GM21723 (cell line): ENCODE data around the gene SLC25A13.

ENCODE experiments used
- ATAC-seq: cut with Tn5 transposase; IDR thresholded peaks from one replicate; pipeline ENCODE4 v1.9.1; 2021; ENCODE audit warnings: mild to moderate bottlenecking, moderate library complexity; ENCODE audit not compliant: unreplicated experiment

Gene SLC25A13

DNA sequence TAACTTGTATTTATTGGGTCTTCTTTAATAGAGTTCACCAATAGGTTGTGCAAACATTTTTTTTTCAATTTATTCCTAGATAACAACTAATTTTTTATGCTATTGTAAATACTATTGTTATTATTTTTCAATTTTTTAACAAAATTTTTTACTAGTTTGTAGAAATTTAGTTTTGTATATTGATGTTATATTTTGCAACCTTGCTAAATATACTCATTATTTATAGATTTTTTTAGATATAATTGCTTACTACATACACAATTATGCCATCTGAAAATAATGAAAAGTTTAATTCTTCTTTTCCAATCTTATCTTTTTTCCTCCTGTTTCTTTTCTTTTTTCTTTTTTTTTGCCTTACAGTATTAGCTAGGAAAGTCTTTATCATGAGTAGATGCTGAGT lies 216.9 kb downstream of the SLC25A13 start:
- no peak for ATAC-seq

- ATAC-seq, result no peak
Observed at GRCh38 chr7:96102096-96102811, 219.6 kb downstream of the SLC25A13 start.

GRCh38 chr7:96100737-96101136 lies 221.2 kb downstream of the SLC25A13 start:
- no peak for ATAC-seq

DNA sequence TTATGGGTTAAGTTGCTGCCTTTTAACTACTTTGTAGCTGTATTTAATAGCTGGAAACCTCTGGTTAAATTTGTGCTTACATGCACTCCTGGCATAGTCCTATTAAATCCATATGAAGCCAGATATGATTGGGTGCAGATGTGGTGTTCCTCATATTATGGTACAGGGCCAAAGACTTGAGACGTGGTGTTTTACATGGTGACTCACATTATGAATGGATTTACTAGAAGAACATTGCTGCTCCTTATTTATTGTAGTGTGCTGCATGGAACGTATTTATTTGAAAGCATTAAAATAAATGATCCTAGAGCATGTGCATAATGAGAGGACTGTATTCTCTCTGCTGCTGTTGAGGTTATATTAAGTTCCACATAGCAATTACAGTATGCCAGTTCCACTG lies 224.1 kb downstream of the SLC25A13 start:
- ATAC-seq, result no peak

GRCh38 chr7:96093435-96093834 lies 228.5 kb downstream of the SLC25A13 start:
- ATAC-seq, result no peak

- ATAC-seq, result no peak
Observed at GRCh38 chr7:96090756-96091155, 231.1 kb downstream of the SLC25A13 start.

GRCh38 chr7:96089511-96089910 lies 232.4 kb downstream of the SLC25A13 start:
- no peak for ATAC-seq

DNA sequence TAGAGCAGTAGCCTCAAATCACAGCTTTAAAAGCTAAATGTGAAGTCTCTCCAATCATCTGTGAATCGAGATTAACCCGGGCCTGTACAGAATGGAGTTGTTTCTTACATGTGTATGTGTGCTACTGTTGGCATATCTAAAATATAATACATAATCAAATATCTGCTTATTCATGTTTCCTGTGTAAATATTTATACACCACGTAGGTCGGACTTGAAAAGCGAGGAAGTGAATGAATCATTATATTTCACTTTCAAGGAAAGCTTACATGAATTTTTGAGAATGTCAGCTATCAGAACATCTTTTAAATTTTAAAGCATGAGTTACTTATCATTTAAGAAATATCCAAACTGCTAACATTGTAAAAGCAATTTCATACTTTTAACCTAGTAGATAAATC lies 233.3 kb downstream of the SLC25A13 start:
- ATAC-seq, result no peak

GRCh38 chr7:96085953-96086352 lies 235.9 kb downstream of the SLC25A13 start:
- no peak for ATAC-seq

DNA sequence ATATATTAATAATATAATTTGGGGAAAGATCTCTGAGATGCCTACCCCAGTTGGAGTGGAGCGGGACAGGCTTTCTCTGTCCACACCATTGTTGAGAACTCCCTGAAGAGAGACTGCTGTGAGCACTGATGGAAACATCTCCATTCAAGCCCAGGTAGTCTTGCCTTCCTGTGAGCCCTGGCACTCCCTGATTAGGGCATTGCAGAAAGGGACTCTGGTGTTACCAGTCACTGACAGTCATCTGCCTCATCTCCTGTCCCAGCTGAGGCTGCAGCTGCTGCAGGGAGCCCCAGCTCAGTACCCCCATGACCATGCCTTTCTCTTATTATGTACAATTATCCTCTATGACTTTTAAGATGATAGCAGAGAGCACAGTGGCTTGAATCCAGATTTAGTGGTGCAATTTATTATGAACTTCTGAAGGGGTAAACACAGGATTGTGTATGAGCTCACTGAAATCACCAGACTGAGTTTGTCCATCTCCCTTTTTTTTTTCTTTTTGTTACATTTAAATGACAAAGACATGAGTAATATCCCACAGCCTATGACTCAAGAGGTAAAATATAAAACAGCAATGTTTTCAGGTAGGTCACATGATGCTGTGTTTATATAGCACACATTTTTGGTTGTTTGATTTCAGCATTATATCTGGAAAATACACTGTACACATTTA lies 236.9 kb downstream of the SLC25A13 start:
- ATAC-seq, result no peak

GRCh38 chr7:96080027-96080426 lies 241.9 kb downstream of the SLC25A13 start:
- ATAC-seq, result no peak

DNA sequence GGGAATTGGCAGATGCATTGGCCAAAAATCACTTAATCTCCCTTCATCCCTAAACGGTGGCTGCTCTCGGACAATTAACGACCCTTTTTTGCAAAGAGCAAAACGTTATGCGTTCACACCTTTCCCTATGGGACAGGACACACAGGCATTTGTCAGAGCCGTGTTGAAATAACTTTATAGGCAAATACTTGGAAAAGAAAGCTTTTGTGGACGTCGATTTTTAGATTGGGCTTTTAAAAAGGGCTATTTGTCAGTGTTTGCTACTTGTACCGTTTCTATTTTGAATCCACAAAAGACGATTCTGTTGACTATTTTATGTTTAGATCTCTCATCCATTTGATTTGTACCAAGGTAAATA lies 245.6 kb downstream of the SLC25A13 start:
- ATAC-seq, result no peak

DNA sequence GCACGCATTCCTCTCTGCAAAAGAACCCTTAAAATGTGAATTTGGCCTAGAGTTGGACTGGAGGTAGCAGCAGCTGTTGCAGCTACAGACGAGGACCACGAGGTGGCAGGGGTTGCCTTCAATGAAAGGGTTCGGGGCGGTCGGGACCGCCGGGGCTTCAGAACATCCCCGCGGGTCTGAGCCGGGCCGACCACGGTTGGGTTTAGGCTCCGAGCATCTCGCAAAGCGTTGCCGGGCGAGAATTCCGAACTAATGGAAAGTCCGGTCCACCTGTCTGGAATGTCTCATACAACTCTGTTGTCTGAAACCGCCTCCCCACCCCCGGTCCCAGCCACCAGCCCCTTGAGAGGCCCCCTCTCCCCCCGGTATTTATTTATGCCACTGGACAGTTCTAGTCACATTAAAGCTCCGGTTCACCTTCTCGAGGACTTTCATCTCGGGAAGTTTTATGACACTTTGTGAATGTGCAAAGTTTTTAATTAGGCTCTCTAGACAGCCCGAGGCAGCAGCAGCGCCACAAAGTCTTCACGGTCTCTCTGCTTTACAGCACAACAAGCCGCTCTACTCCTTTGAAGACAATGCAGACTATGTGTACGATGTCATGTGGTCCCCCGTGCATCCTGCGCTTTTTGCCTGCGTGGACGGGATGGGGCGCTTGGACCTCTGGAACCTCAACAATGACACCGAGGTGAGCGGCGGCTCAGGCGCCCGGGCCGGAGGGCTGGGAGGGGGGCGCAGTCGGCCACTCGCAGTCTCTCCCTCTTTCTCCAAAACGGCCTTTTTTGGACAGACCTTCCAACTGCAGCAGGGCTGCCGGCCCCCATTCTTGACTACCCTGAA lies 246.2 kb downstream of the SLC25A13 start:
- ATAC-seq, result peak; percentile 84

- ATAC-seq, result no peak
Observed at GRCh38 chr7:96074871-96075270, 247.0 kb downstream of the SLC25A13 start.
